Colonic mucosa (tissue), 4 donors: ENCODE measurements around the gene LHX6. TPM values are rescaled to one million over a fixed set of nuclear protein-coding genes. Genes with fewer than 3 reads are reported as not detected.

Experiments used
- DNase-seq: peaks from one replicate; pipeline ENCODE4 v3.0.0-alpha.2; 2020
- H3K27ac ChIP-seq: fragments of 200-600 bp; one replicate; pipeline ENCODE4 v1.8.0; 2021
- H3K27me3 ChIP-seq: fragments of 200-600 bp; one replicate; pipeline ENCODE4 v1.8.0; 2021
- H3K36me3 ChIP-seq: fragments of 200-600 bp; one replicate; pipeline ENCODE4 v1.8.0; 2021
- H3K4me1 ChIP-seq: fragments of 200-600 bp; one replicate; pipeline ENCODE4 v1.8.0; 2021; ENCODE audit warnings: mild to moderate bottlenecking
- H3K4me3 ChIP-seq: fragments of 200-600 bp; one replicate; pipeline ENCODE4 v1.8.0; 2021
- H3K9ac ChIP-seq, 2 donors: one replicate each; pipeline ENCODE4 v1.7.0; 2013; ENCODE audit warnings: control low read depth in 2 of 2, low read depth in 2 of 2, low read length in 2 of 2
- H3K9me3 ChIP-seq: fragments of 200-600 bp; one replicate; pipeline ENCODE4 v1.8.0; 2021
- intact Hi-C: fragments of 100-400 bp; cut with DNase I; formaldehyde crosslinking; loops from one replicate; pipeline ENCODE4 v1.14.1; 2022
- total RNA-seq, 2 donors: library from RNA; stranded (reverse); fragmentation: NEBNext Ultra II Directional in 1 of 2; extraction: Animal tissue kit (Norgen Biotek cat#: 25700) in 1 of 2; gene quantifications; one replicate each; pipeline ENCODE4 v1.2.1, GENCODE V29; 2021
- TF ChIP-seq, protein P1 (sequence below): fragments of 200-600 bp; IDR thresholded peaks from one replicate; pipeline ENCODE4 v1.8.0; 2022; ENCODE audit warnings: antibody characterized with exemption, mild to moderate bottlenecking
- donor health status: healthy.
- donor health status: DM: no; HTN: no; CAD: no.
- donor health status: DM: no; HTN: no; CAD: no.

The LHX6 gene
- total RNA-seq, 2 donors from 2014 or later, result 1.1 to 1.2 TPM

DNA sequence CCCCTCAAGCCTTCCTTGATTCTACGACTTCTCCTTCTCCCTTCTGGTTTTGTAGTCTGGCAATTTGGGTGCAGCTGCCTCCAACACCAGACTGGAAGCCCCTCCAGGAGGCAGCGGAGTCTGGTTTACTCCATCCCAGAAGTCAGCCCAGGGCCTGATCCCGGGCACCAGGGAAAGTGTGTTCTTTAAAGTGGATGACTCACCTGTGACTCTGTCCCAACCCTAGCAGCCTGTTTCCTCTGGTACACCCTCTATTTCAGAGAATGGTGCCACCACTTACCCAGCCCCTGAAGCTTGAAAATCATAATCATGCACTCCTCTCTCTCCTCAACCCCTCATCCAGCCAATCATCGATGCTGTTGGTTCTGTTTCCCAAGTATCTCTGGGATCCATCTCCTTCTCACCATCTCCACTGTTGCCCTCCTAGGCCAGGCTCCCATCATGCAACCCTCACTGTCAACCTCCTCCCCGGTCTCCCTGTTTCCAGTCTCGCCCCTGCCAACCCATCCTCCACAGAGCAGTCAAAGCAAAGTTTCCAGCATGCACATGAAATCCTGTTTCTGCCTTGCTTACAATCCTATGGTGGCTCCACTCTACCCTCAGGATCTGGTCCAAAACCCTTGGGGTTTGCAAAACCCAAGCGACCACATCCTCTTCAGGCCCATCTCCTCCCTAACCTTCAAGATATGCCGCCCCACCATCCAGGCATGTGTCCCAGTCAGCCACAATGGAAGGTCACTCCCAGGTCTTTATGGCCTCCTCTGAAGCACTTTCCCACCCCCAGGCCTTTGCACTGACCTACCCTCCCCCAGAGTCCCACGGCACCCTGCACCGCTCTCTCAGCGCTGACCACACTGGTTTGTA lies 10.5 kb downstream of the LHX6 start:
- Histone ChIP-seq H3K9ac (no peak overlapping the region), H3K36me3 (no peaks in the 10 kb centered on the region), H3K27me3 (peaks cover 86% of the 10 kb centered on the region), H3K4me3 (no peak overlapping the region), H3K27ac (no peak overlapping the region), H3K9me3 (no peaks in the 10 kb centered on the region), H3K4me1 (peaks cover 11% of the 10 kb centered on the region)
- intact Hi-C loops, result no loop called here
- TF ChIP-seq, protein P1, sequence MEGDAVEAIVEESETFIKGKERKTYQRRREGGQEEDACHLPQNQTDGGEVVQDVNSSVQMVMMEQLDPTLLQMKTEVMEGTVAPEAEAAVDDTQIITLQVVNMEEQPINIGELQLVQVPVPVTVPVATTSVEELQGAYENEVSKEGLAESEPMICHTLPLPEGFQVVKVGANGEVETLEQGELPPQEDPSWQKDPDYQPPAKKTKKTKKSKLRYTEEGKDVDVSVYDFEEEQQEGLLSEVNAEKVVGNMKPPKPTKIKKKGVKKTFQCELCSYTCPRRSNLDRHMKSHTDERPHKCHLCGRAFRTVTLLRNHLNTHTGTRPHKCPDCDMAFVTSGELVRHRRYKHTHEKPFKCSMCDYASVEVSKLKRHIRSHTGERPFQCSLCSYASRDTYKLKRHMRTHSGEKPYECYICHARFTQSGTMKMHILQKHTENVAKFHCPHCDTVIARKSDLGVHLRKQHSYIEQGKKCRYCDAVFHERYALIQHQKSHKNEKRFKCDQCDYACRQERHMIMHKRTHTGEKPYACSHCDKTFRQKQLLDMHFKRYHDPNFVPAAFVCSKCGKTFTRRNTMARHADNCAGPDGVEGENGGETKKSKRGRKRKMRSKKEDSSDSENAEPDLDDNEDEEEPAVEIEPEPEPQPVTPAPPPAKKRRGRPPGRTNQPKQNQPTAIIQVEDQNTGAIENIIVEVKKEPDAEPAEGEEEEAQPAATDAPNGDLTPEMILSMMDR, result no peak
- DNase-seq, result no peak

DNA sequence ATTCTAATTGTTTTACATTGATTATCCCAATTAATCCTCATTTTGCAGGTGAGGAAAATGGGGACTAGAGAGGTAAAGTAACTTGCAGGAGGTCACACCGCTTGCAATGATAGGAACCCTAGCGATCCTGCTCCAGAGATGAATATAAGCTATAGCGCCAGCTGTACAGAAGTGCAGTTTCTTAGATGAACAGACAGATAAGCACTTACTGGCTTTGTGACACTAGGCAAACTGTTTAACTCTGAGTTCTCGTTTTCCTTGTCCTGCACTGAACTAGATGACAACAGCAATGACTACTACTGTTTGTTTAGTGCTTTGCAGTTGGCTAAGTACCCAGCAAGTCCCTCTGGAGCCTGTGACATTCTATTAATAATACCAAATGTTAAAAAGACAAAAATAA lies 11.1 kb downstream of the LHX6 start:
- H3K9ac ChIP-seq, result no peak overlapping the region
- H3K9me3 ChIP-seq, result no peaks in the 10 kb centered on the region
- intact Hi-C loops, result no loop called here
- TF ChIP-seq, protein P1, result no peak
- no peak for DNase-seq
- no peaks in the 10 kb centered on the region for H3K36me3 ChIP-seq
- H3K4me1 ChIP-seq, result peaks cover 11% of the 10 kb centered on the region
- H3K4me3 ChIP-seq, result no peak overlapping the region
- peaks cover 88% of the 10 kb centered on the region for H3K27me3 ChIP-seq
- H3K27ac ChIP-seq, result no peak overlapping the region

DNA sequence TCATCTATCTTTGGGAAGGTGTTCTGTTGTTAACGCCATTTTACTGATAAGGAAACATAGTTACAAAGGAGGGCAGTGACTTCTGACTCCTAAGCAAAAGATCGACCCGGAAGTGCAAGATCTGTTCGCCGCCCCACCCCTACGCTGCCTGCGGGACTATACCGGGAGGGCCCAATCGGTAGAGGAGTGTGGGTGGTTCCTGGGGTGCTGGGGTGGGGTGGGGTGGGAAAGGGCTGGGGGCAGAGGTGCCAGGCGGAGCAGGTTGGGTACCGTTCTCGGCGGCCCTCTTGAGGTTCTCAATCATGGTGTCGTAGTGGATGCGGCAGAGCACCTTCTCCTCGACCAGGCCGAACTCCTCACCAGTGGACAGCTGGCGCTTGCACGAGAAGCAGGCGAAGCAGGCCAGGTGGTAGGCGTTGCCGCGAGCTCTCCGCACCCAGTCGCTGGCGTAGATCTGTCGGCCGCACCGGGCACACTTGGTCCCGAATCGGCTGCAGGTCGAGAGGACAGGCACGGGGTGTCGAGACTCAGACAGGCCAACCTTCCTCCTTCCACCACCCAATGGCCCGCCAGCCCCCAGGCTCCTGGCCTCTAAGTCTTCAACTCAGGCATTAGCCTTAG lies 11.8 kb downstream of the LHX6 start:
- TF ChIP-seq, protein P1, result no peak
- no peak for DNase-seq

DNA sequence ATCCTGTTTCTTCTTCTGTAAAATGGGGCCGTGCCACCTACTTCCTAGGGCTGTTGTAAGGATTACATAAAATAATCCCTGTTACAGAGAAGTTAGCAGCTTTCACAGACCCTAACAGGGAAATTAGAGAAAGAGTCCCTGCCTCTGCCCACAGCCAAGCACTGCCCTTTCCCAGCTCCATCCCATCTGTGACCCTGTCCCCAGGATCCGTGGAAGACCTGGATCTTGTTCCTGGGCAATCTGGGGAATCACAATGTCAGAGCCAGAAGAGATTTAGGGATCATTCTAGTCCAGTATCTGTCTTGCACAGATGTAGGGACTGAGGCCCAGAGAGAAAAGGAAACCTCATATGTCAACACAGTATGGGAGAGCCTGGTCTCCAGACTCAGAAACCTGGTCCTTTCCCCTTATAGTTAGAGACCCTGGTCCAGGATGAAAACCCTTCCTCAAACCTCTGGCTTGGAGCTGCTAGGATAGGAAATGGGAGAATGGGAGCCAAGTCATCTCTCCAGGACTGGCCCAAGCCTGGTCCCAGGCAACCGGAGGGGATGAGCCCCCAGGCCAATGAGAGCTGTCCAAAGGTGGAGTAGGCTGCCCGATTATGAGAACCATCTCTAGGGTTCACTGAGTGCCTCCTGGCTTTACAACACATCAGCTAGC lies 12.5 kb downstream of the LHX6 start:
- TF ChIP-seq, protein P1, result no peak
- no peak for DNase-seq
- no peak overlapping the region for H3K4me3 ChIP-seq
- no peak overlapping the region for H3K9ac ChIP-seq
- H3K27ac ChIP-seq, result no peak overlapping the region
- H3K27me3 ChIP-seq, result peaks cover 88% of the 10 kb centered on the region
- H3K36me3 ChIP-seq, result no peaks in the 10 kb centered on the region
- peaks cover 11% of the 10 kb centered on the region for H3K4me1 ChIP-seq
- intact Hi-C loops, result no loop called here
- H3K9me3 ChIP-seq, result no peaks in the 10 kb centered on the region

More for the DNA sequence above, 11.8 kb downstream of the LHX6 start:
- Histone ChIP-seq H3K4me3 (no peak overlapping the region), H3K9me3 (no peaks in the 10 kb centered on the region), H3K27me3 (peaks cover 88% of the 10 kb centered on the region), H3K4me1 (peaks cover 11% of the 10 kb centered on the region), H3K36me3 (no peaks in the 10 kb centered on the region), H3K27ac (no peak overlapping the region), H3K9ac (no peak overlapping the region)
- intact Hi-C loops, result no loop called here

DNA sequence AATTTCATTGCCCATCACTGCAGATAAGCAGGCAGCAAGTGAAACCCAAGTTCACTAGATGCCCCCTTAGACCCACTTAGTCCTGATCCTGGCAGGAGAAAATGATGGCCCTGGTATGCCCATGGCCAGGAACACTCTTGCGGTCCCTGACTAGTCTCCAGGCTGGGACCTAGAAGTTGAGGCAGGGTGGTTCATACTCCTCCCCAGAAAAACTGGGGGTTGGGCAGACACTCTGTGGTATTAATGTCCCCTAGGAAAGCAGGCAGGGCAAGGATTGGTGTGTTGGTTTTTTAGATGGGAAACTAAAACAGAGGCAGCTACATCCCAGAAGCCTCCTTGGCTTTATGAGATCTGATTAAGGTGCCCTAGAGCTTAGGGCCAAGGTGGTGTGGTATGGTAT lies 13.1 kb downstream of the LHX6 start:
- intact Hi-C loops, result no loop called here
- H3K27me3 ChIP-seq, result peaks cover 84% of the 10 kb centered on the region
- TF ChIP-seq, protein P1, result no peak
- H3K4me1 ChIP-seq, result peaks cover 11% of the 10 kb centered on the region
- no peaks in the 10 kb centered on the region for H3K9me3 ChIP-seq
- H3K27ac ChIP-seq, result no peak overlapping the region
- no peak overlapping the region for H3K9ac ChIP-seq
- H3K4me3 ChIP-seq, result no peak overlapping the region
- DNase-seq, result no peak
- no peaks in the 10 kb centered on the region for H3K36me3 ChIP-seq
